SK-N-SH (cell line): Measurements from ENCODE around the gene STX7. TPM values are rescaled to one million over a fixed set of nuclear protein-coding genes. Genes with fewer than 3 reads are reported as not detected.
A peak's percentile ranks its signal among the peaks of the same experiment; 100 is the strongest.

ENCODE experiments used
- CTCF ChIA-PET: fragments of 300-600, 350-600 bp; formaldehyde crosslinking; extraction: SDS; loops from one replicate; lab custom pipeline; 2021; lab: Yijun Ruan, JAX
- POLR2A ChIA-PET: fragments of 350-600 bp; sonication (Branson Sonifier 250); formaldehyde crosslinking; extraction: SDS; loops from one replicate; lab custom pipeline; 2020; ENCODE audit warnings: antibody characterized with exemption, inconsistent platforms; lab: Yijun Ruan, JAX
- DNase-seq: peaks from one replicate; pipeline ENCODE4 v3.0.0; 2012
- H2AFZ ChIP-seq: fragments of 200-600 bp; sonication (generic); 2 replicates; pipeline ENCODE4 v1.8.1; 2016; ENCODE audit warnings: antibody characterized with exemption, mild to moderate bottlenecking, low read depth
- H3F3A ChIP-seq: fragments of 200-600 bp; sonication (generic); replicated peaks from 2 replicates; pipeline ENCODE3; 2016; ENCODE audit warnings: antibody characterized with exemption, mild to moderate bottlenecking; ENCODE audit not compliant: insufficient read depth
- H3K27ac ChIP-seq, 2 experiments: fragments of 200-500 bp in 1 of 2; fragments of 200-600 bp in 1 of 2; sonication (Bioruptor generic) in 1 of 2; sonication (generic), shearing (Covaris generic) in 1 of 2; 2 replicates each; pipeline versions ENCODE4 v1.5.1 to v1.6.1; 2014 to 2016; ENCODE audit warnings: low read depth in 2 of 2, inconsistent platforms in 1 of 2, low read length in 1 of 2, mild to moderate bottlenecking in 1 of 2, mixed read lengths in 1 of 2
- H3K27me3 ChIP-seq: fragments of 200-600 bp; sonication (generic), shearing (Covaris generic); 2 replicates; pipeline ENCODE4 v1.6.1; 2016; ENCODE audit warnings: mixed run types; ENCODE audit not compliant: insufficient read depth
- H3K36me3 ChIP-seq, 2 experiments: fragments of 200-500 bp in 1 of 2; fragments of 200-600 bp in 1 of 2; sonication (Bioruptor generic) in 1 of 2; sonication (generic) in 1 of 2; replicated peaks in 1 of 2; 2 replicates each; pipeline versions ENCODE3 to v1.5.1; 2014 to 2016; ENCODE audit warnings: low read length in 1 of 2, mild to moderate bottlenecking in 1 of 2; ENCODE audit not compliant: insufficient read depth in 2 of 2, control insufficient read depth in 1 of 2
- H3K4me1 ChIP-seq, 2 experiments: fragments of 200-500 bp in 1 of 2; fragments of 200-600 bp in 1 of 2; sonication (Bioruptor generic) in 1 of 2; sonication (generic), shearing (Covaris generic) in 1 of 2; 2 replicates each; pipeline versions ENCODE4 v1.5.1 to v1.6.1; 2014 to 2016; ENCODE audit warnings: low read depth in 1 of 2, low read length in 1 of 2, mixed run types in 1 of 2; ENCODE audit not compliant: insufficient read depth in 2 of 2, control insufficient read depth in 1 of 2
- H3K4me2 ChIP-seq: fragments of 200-600 bp; sonication (generic), shearing (Covaris generic); 2 replicates; pipeline ENCODE4 v1.6.1; 2017; ENCODE audit warnings: mixed run types
- H3K4me3 ChIP-seq, 2 experiments: fragments of 200-500 bp in 1 of 2; fragments of 200-600 bp in 1 of 2; sonication (Bioruptor generic) in 1 of 2; sonication (generic), shearing (Covaris generic) in 1 of 2; 2 replicates each; pipeline versions ENCODE4 v1.5.1 to v1.8.1; 2014 to 2016; ENCODE audit warnings: low read depth in 2 of 2, inconsistent platforms in 1 of 2, low read length in 1 of 2, mild to moderate bottlenecking in 1 of 2, mixed read lengths in 1 of 2, moderate library complexity in 1 of 2
- H3K79me2 ChIP-seq: fragments of 200-600 bp; sonication (generic); 2 replicates; pipeline ENCODE4 v1.8.1; 2017; ENCODE audit warnings: mild to moderate bottlenecking; ENCODE audit not compliant: insufficient read depth
- H3K9ac ChIP-seq: fragments of 200-600 bp; sonication (generic); 2 replicates; pipeline ENCODE4 v1.6.1; 2017; ENCODE audit warnings: mixed run types
- H3K9me2 ChIP-seq: fragments of 200-600 bp; sonication (generic); 2 replicates; pipeline ENCODE4 v1.6.1; 2017; ENCODE audit warnings: mixed run types
- H3K9me3 ChIP-seq: fragments of 200-600 bp; sonication (generic); 2 replicates; pipeline ENCODE4 v1.6.1; 2017; ENCODE audit warnings: mixed run types, mild to moderate bottlenecking, moderate library complexity
- H4K20me1 ChIP-seq: fragments of 200-600 bp; sonication (generic); 2 replicates; pipeline ENCODE4 v1.6.1; 2017; ENCODE audit warnings: mild to moderate bottlenecking, mixed run types; ENCODE audit not compliant: insufficient read depth
- EP300 ChIP-seq, 2 experiments: IDR thresholded peaks; 2 replicates each; pipeline versions ENCODE4 v1.4.0 to v1.6.1; 2012; ENCODE audit warnings: borderline replicate concordance in 1 of 2, low read depth in 1 of 2, low read length in 1 of 2
- EZH2phosphoT487 ChIP-seq: fragments of 200-600 bp; sonication (generic); IDR thresholded peaks from 2 replicates; pipeline ENCODE4 v1.6.1; 2017; ENCODE audit warnings: low read depth, mixed run types, mild to moderate bottlenecking, antibody characterized with exemption, moderate library complexity, borderline replicate concordance
- GATA2 ChIP-seq: sonication (generic); formaldehyde crosslinking; IDR thresholded peaks from 2 replicates; pipeline ENCODE4 v1.5.0; 2020; ENCODE audit warnings: mild to moderate bottlenecking, missing genetic modification reagents
- NFIC ChIP-seq: IDR thresholded peaks from 2 replicates; pipeline ENCODE4 v1.4.0; 2012; ENCODE audit warnings: borderline replicate concordance
- NRF1 ChIP-seq: IDR thresholded peaks from 2 replicates; pipeline ENCODE4 v1.6.1; 2012; ENCODE audit warnings: low read depth, mild to moderate bottlenecking, low read length
- POLR2AphosphoS5 ChIP-seq: IDR thresholded peaks from 2 replicates; pipeline ENCODE4 v1.6.1; 2012; ENCODE audit warnings: low read depth, low read length
- RCOR1 ChIP-seq: fragments of 150-350 bp; IDR thresholded peaks from 2 replicates; pipeline ENCODE4 v1.6.1; 2017; ENCODE audit warnings: antibody characterized with exemption, low read length
- RXRA ChIP-seq: IDR thresholded peaks from 2 replicates; pipeline ENCODE4 v1.4.0; 2012; ENCODE audit warnings: low read depth, mild to moderate bottlenecking, borderline replicate concordance
- TAF1 ChIP-seq: IDR thresholded peaks from 2 replicates; pipeline ENCODE4 v1.6.1; 2012; ENCODE audit warnings: low read depth, mild to moderate bottlenecking, low read length, moderate library complexity, borderline replicate concordance
- TEAD4 ChIP-seq: IDR thresholded peaks from 2 replicates; pipeline ENCODE4 v1.4.0; 2012; ENCODE audit warnings: mild to moderate bottlenecking, borderline replicate concordance; ENCODE audit not compliant: insufficient read depth
- WGBS: methylation state at CpG from one replicate; pipeline ENCODE4 v1.1.6; 2017; ENCODE audit warnings: low lambda C conversion rate; 5-methylcytosine and 5-hydroxymethylcytosine counted together
- polyA plus RNA-seq, 3 experiments: library from polyadenylated mRNA; depleted of rRNA; stranded (reverse); fragments of >200 nt; gene quantifications; 2 replicates each; pipeline ENCODE4 v1.2.3, GENCODE V29; 2012
- TF ChIP-seq, protein P1 (sequence below): fragments of 200-600 bp; sonication (generic); IDR thresholded peaks from 2 replicates; pipeline ENCODE4 v1.6.1; 2017; ENCODE audit warnings: antibody characterized with exemption, mild to moderate bottlenecking, moderate library complexity
- TF ChIP-seq, protein P2 (sequence below): IDR thresholded peaks from 2 replicates; pipeline ENCODE4 v1.4.0; 2012; ENCODE audit warnings: low read depth, borderline replicate concordance
- TF ChIP-seq, protein P3 (sequence below): IDR thresholded peaks from 2 replicates; pipeline ENCODE4 v1.4.0; 2012; ENCODE audit warnings: low read depth
- TF ChIP-seq, protein P4 (sequence below): IDR thresholded peaks from 2 replicates; pipeline ENCODE4 v1.6.1; 2012; ENCODE audit warnings: mild to moderate bottlenecking, low read depth, low read length, moderate library complexity

The STX7 gene
- polyA plus RNA-seq, 1 of the 3 experiments (the other 2 are of a cell fraction) = 12.8 TPM

DNA sequence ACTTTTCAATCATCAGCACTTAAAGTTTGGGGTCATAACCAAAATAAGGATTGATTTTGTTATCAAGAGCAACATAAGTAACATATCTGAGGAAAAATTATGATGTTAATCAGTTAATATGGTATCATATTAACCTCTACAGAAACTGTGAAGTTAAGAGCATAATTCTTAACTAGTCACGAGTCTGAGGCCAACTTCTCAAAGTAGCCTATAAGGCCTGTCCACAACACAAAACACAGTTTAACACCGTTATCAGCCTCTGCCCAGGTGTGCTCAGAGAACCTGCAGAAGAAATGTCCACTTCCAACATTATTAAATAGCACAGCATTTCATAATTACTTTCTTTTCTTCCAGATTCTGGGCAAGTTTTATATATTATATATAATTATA is 1.1 kb downstream of the STX7 start (continued):
- no peak for TF ChIP-seq NRF1

DNA sequence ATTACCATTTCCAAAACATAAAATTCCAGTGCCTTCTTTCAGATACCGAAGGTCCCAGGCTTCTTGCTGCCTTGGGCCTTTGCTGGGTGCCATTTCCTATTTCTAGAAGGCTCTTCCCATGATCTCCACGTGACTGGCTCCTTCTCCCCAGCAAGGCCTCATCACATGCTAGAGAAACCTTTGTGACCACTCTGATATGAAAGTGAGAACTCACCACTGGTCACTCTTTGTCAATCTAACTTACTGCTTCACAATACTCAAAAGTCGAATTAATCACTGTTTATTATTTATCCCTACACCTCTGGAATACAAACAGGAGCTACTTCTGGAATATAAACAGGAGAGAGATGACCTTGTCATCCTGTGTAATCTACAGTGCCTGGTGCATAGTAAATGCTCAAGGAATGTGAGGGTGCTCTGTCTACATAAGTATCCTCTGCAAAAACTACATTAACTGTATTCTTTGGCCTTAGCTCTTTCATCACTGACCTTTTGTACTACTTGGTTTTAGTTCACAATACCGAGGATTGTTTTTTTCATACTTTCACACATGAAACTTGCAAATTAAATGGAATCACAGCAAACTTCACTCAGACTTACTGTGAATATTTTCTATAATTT is 1.6 kb downstream of the STX7 start:
- peak overlapping the region in 1 of 2 experiments; percentile 76; a peak in 1 of 4 replicates for H3K4me3 ChIP-seq
- peaks cover 3% of the 10 kb centered on the region for H3F3A ChIP-seq
- H3K36me3 ChIP-seq = no peaks in the 10 kb centered on the region
- H3K4me2 ChIP-seq = peak overlapping the region; percentile 83; the same call in 1 of the 2 replicates
- peaks cover 22% of the 10 kb centered on the region; the same call in 1 of the 2 replicates for H3K27me3 ChIP-seq
- peak overlapping the region; percentile 50; the same call in 1 of the 2 replicates for H2AFZ ChIP-seq
- no peak overlapping the region for H3K27ac ChIP-seq
- H3K4me1 ChIP-seq = peaks cover 4 to 8% of the 10 kb centered on the region in 2 experiments; a peak in 3 of 4 replicates
- WGBS = 59% methylated on average over 4 of the region's 4 CpGs
- H3K9ac ChIP-seq = no peak overlapping the region
- no peak for DNase-seq
- H4K20me1 ChIP-seq = peaks cover 7% of the 10 kb centered on the region; the same call in 1 of the 2 replicates
- H3K9me2 ChIP-seq = no peaks in the 10 kb centered on the region
- H3K79me2 ChIP-seq = peaks cover 46% of the 10 kb centered on the region
- POLR2A ChIA-PET = no interaction called here
- TF ChIP-seq, protein P1, sequence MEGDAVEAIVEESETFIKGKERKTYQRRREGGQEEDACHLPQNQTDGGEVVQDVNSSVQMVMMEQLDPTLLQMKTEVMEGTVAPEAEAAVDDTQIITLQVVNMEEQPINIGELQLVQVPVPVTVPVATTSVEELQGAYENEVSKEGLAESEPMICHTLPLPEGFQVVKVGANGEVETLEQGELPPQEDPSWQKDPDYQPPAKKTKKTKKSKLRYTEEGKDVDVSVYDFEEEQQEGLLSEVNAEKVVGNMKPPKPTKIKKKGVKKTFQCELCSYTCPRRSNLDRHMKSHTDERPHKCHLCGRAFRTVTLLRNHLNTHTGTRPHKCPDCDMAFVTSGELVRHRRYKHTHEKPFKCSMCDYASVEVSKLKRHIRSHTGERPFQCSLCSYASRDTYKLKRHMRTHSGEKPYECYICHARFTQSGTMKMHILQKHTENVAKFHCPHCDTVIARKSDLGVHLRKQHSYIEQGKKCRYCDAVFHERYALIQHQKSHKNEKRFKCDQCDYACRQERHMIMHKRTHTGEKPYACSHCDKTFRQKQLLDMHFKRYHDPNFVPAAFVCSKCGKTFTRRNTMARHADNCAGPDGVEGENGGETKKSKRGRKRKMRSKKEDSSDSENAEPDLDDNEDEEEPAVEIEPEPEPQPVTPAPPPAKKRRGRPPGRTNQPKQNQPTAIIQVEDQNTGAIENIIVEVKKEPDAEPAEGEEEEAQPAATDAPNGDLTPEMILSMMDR = no peak
- no peak for TF ChIP-seq TEAD4
- H3K9me3 ChIP-seq = no peaks in the 10 kb centered on the region
- CTCF ChIA-PET = interaction anchor here (0.8 kb wide), 1 partner anchor 27 kb away, joined by 3 read pairs; no protein-coding TSS in a partner anchor

DNA sequence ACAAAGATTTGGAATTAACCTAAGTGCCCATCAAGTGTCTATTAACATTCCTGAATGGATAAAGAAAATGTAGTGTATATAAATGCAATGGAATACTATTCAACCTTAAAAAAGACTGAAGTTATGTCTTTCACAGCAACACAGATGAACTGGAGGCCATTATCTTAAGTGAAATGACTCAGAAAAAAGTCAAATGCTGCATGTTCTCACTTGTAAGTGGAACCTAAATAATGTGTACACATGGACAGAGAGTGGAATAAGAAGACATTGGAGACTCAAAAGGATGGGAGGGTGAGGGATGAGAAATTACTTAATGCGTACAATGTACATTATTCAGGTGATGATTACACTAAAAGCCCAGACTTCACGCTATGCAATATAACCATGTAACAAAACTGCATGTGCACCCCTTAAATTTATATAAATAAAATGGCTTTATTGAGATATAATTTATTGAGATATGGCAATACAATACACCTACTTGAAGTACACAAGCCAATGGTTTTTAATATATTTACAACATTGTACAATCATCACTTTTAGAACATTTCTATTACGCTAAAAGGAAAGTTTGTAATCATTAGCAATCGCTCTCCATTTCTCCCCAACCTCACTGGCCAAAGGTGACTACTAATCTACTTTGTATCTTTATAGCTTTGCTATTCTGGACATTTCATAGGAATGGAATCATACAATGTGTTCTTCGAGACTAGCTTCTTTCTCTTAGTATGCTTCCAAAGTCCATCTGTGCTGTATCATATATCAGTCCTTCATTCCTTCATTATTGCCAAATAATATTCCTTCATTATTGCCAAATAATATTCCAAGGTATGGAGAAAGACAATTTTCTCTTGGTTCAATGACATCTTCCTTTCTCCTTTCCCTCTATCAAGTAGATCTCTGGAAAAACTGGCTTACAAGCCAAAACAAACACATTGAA is 5.8 kb downstream of the STX7 start:
- peaks cover 55% of the 10 kb centered on the region for H3K79me2 ChIP-seq
- ChIA-PET POLR2A (no interaction called here), CTCF (interaction anchor here (1.0 to 2.1 kb wide), 3 partner anchors 23 to 227 kb away, joined by 3 to 7 read pairs (median 5); no protein-coding TSS in a partner anchor)
- H3K27ac ChIP-seq = no peak overlapping the region
- H3K4me1 ChIP-seq = peaks cover 3 to 8% of the 10 kb centered on the region in 2 experiments; a peak in 2 of 4 replicates
- 88% methylated on average over 5 of the region's 5 CpGs for WGBS
- H3K9me3 ChIP-seq = no peaks in the 10 kb centered on the region
- peaks cover 0 to 2% of the 10 kb centered on the region in 2 experiments for H3K36me3 ChIP-seq
- H3F3A ChIP-seq = peaks cover 3% of the 10 kb centered on the region
- H3K9me2 ChIP-seq = no peaks in the 10 kb centered on the region
- no peak overlapping the region for H2AFZ ChIP-seq
- H3K4me3 ChIP-seq = no peak overlapping the region
- H4K20me1 ChIP-seq = peaks cover 7% of the 10 kb centered on the region
- H3K27me3 ChIP-seq = no peaks in the 10 kb centered on the region
- no peak overlapping the region for H3K4me2 ChIP-seq
- H3K9ac ChIP-seq = no peak overlapping the region
- DNase-seq = no peak
- TF ChIP-seq RCOR1 (no peak), EP300 (IDR thresholded peaks at IDR 0.05; ENCODE audit: borderline replicate concordance in 1 of 2, low read depth in 1 of 2, low read length in 1 of 2) (no peak), TAF1 (no peak), NRF1 (no peak), RXRA (no peak), EZH2phosphoT487 (no peak), GATA2 (no peak), NFIC (no peak), POLR2AphosphoS5 (no peak)
- TF ChIP-seq, protein P2, sequence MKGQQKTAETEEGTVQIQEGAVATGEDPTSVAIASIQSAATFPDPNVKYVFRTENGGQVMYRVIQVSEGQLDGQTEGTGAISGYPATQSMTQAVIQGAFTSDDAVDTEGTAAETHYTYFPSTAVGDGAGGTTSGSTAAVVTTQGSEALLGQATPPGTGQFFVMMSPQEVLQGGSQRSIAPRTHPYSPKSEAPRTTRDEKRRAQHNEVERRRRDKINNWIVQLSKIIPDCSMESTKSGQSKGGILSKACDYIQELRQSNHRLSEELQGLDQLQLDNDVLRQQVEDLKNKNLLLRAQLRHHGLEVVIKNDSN = no peak
- TF ChIP-seq, protein P3, sequence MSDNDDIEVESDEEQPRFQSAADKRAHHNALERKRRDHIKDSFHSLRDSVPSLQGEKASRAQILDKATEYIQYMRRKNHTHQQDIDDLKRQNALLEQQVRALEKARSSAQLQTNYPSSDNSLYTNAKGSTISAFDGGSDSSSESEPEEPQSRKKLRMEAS = no peak
- TF ChIP-seq, protein P4, sequence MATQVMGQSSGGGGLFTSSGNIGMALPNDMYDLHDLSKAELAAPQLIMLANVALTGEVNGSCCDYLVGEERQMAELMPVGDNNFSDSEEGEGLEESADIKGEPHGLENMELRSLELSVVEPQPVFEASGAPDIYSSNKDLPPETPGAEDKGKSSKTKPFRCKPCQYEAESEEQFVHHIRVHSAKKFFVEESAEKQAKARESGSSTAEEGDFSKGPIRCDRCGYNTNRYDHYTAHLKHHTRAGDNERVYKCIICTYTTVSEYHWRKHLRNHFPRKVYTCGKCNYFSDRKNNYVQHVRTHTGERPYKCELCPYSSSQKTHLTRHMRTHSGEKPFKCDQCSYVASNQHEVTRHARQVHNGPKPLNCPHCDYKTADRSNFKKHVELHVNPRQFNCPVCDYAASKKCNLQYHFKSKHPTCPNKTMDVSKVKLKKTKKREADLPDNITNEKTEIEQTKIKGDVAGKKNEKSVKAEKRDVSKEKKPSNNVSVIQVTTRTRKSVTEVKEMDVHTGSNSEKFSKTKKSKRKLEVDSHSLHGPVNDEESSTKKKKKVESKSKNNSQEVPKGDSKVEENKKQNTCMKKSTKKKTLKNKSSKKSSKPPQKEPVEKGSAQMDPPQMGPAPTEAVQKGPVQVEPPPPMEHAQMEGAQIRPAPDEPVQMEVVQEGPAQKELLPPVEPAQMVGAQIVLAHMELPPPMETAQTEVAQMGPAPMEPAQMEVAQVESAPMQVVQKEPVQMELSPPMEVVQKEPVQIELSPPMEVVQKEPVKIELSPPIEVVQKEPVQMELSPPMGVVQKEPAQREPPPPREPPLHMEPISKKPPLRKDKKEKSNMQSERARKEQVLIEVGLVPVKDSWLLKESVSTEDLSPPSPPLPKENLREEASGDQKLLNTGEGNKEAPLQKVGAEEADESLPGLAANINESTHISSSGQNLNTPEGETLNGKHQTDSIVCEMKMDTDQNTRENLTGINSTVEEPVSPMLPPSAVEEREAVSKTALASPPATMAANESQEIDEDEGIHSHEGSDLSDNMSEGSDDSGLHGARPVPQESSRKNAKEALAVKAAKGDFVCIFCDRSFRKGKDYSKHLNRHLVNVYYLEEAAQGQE = no peak
